ENCODE measurements around the gene SLC16A12. TPM values are rescaled to one million over a fixed set of nuclear protein-coding genes. Genes with fewer than 3 reads are reported as not detected.
"Not testable (repeated sequence)": the region's sequence is repeated elsewhere in the genome, so short reads cannot be mapped to it uniquely, and the experiment has no call there.

Gene SLC16A12
- total RNA-seq, 1 donor from 2014 or later, result 1.0 TPM

GRCh38 chr10:89536013-89536354 lies 590 bp upstream of the SLC16A12 start:
- H3K27ac ChIP-seq, result no peak overlapping the region
- intact Hi-C loops (cut with DNase I), result no loop called here
- no peak for ATAC-seq
- no peaks in the 10 kb centered on the region for H3K9me3 ChIP-seq
- DNase-seq, result no peak
- TF ChIP-seq CTCF (IDR thresholded peaks at IDR 0.05), result no peak
- peaks cover 5% of the 10 kb centered on the region for H3K4me1 ChIP-seq
- peaks cover 57% of the 10 kb centered on the region for H3K27me3 ChIP-seq (ENCODE audit: low read depth)
- peak overlapping the region; percentile 47 for H3K4me3 ChIP-seq
- H3K36me3 ChIP-seq, result no peaks in the 10 kb centered on the region

GRCh38 chr10:89534826-89535166 lies 598 bp downstream of the SLC16A12 start:
- intact Hi-C loops (cut with DNase I), result no loop called here
- no peak for TF ChIP-seq CTCF (IDR thresholded peaks at IDR 0.05)
- no peaks in the 10 kb centered on the region for H3K9me3 ChIP-seq
- H3K27ac ChIP-seq, result no peak overlapping the region
- peaks cover 5% of the 10 kb centered on the region for H3K4me1 ChIP-seq
- no peak for DNase-seq
- no peak for ATAC-seq
- no peaks in the 10 kb centered on the region for H3K36me3 ChIP-seq
- H3K4me3 ChIP-seq, result peak overlapping the region; percentile 47
- peaks cover 59% of the 10 kb centered on the region for H3K27me3 ChIP-seq (ENCODE audit: low read depth)

- Histone ChIP-seq H3K4me3 (no peak overlapping the region), H3K27ac (no peak overlapping the region), H3K36me3 (no peaks in the 10 kb centered on the region), H3K4me1 (peaks cover 5% of the 10 kb centered on the region), H3K9me3 (no peaks in the 10 kb centered on the region), H3K27me3 (ENCODE audit: low read depth) (peaks cover 59% of the 10 kb centered on the region)
- intact Hi-C loops (cut with DNase I), result no loop called here
- TF ChIP-seq CTCF (IDR thresholded peaks at IDR 0.05), result no peak
- no peak for ATAC-seq
- DNase-seq, result no peak
These were observed 2.9 kb downstream of the SLC16A12 start for GRCh38 chr10:89532476-89532875.

- DNase-seq, result no peak
- H3K36me3 ChIP-seq, result no peaks in the 10 kb centered on the region
- intact Hi-C loops (cut with DNase I), result no loop called here
- H3K27ac ChIP-seq, result no peak overlapping the region
- H3K4me3 ChIP-seq, result no peak overlapping the region
- ATAC-seq, result no peak
- no peaks in the 10 kb centered on the region for H3K9me3 ChIP-seq
- H3K27me3 ChIP-seq (ENCODE audit: low read depth), result peaks cover 55% of the 10 kb centered on the region
- peaks cover 5% of the 10 kb centered on the region for H3K4me1 ChIP-seq
- no peak for TF ChIP-seq CTCF (IDR thresholded peaks at IDR 0.05)
These were observed 4.0 kb downstream of the SLC16A12 start for GRCh38 chr10:89531359-89531758.

GRCh38 chr10:89529711-89530110 lies 5.7 kb downstream of the SLC16A12 start:
- intact Hi-C loops (cut with DNase I); H3K9me3 ChIP-seq; H3K36me3 ChIP-seq; DNase-seq; H3K4me1 ChIP-seq; H3K27ac ChIP-seq; ATAC-seq; H3K4me3 ChIP-seq: not testable (repeated sequence)
- H3K27me3 ChIP-seq (ENCODE audit: low read depth), result peaks cover 38% of the 10 kb centered on the region

- Histone ChIP-seq H3K27ac (no peak overlapping the region), H3K27me3 (ENCODE audit: low read depth) (peaks cover 5% of the 10 kb centered on the region), H3K4me3 (no peak overlapping the region), H3K9me3 (no peaks in the 10 kb centered on the region), H3K36me3 (no peaks in the 10 kb centered on the region), H3K4me1 (peaks cover 4% of the 10 kb centered on the region)
- intact Hi-C loops (cut with DNase I), result no loop called here
- DNase-seq, result no peak
- no peak for TF ChIP-seq CTCF (IDR thresholded peaks at IDR 0.05)
- ATAC-seq, result peak in 1 of 2 donors; percentile 42
These were observed 9.0 kb downstream of the SLC16A12 start for GRCh38 chr10:89526358-89526757.

Data from lower lobe of right lung (tissue), 2 donors.